Measurements from ENCODE around the gene APBB2.

- no peak for TF ChIP-seq POLR2A (IDR thresholded peaks at IDR 0.05)
- TF ChIP-seq EP300 (IDR thresholded peaks at IDR 0.05): no peak
Observed at GRCh38 chr4:40837094-40837870, 377.1 kb downstream of the APBB2 start.
